ENCODE data around the gene SDR42E2.
"Not testable (repeated sequence)": the region's sequence is repeated elsewhere in the genome, so short reads cannot be mapped to it uniquely, and the experiment has no call there.

Gene SDR42E2

GRCh38 chr16:22139008-22139407, 23.3 kb upstream of the SDR42E2 start:
- no peak for DNase-seq (ENCODE audit: low read depth)
- no peak overlapping the region for H3K4me3 ChIP-seq (ENCODE audit: low read length)
- TF ChIP-seq CTCF (conservative IDR thresholded peaks at IDR 0.05; ENCODE audit: low read depth, low read length), result no peak

GRCh38 chr16:22139732-22140131, 22.6 kb upstream of the SDR42E2 start:
- TF ChIP-seq CTCF (conservative IDR thresholded peaks at IDR 0.05; ENCODE audit: low read depth, low read length), result no peak
- no peak overlapping the region for H3K4me3 ChIP-seq (ENCODE audit: low read length)
- no peak for DNase-seq (ENCODE audit: low read depth)

- peak; percentile 65 for TF ChIP-seq CTCF (conservative IDR thresholded peaks at IDR 0.05; ENCODE audit: low read depth, low read length)
- no peak for DNase-seq (ENCODE audit: low read depth)
- H3K4me3 ChIP-seq (ENCODE audit: low read length), result no peak overlapping the region
These were observed 20.5 kb upstream of the SDR42E2 start for GRCh38 chr16:22141767-22142166.

GRCh38 chr16:22144520-22144919, 17.8 kb upstream of the SDR42E2 start:
- H3K4me3 ChIP-seq (ENCODE audit: low read length), result no peak overlapping the region
- DNase-seq (ENCODE audit: low read depth), result no peak
- TF ChIP-seq CTCF (conservative IDR thresholded peaks at IDR 0.05; ENCODE audit: low read depth, low read length), result no peak

- no peak overlapping the region for H3K4me3 ChIP-seq (ENCODE audit: low read length)
- TF ChIP-seq CTCF (conservative IDR thresholded peaks at IDR 0.05; ENCODE audit: low read depth, low read length), result no peak
- DNase-seq (ENCODE audit: low read depth), result no peak
These were observed 14.5 kb upstream of the SDR42E2 start for GRCh38 chr16:22147853-22148252.

- H3K4me3 ChIP-seq (ENCODE audit: low read length), result no peak overlapping the region
- DNase-seq (ENCODE audit: low read depth), result no peak
- no peak for TF ChIP-seq CTCF (conservative IDR thresholded peaks at IDR 0.05; ENCODE audit: low read depth, low read length)
These were observed 10.9 kb upstream of the SDR42E2 start for GRCh38 chr16:22151246-22151998.

- no peak for TF ChIP-seq CTCF (conservative IDR thresholded peaks at IDR 0.05; ENCODE audit: low read depth, low read length)
- H3K4me3 ChIP-seq (ENCODE audit: low read length), result no peak overlapping the region
- DNase-seq (ENCODE audit: low read depth), result no peak
These were observed 10.0 kb upstream of the SDR42E2 start for GRCh38 chr16:22152316-22152715.

GRCh38 chr16:22153078-22153477, 9.2 kb upstream of the SDR42E2 start:
- DNase-seq (ENCODE audit: low read depth); H3K4me3 ChIP-seq (ENCODE audit: low read length): not testable (repeated sequence)
